AG04449 (cell line): ENCODE measurements around the gene ITGAX.

Experiments used
- CTCF ChIA-PET: fragments of 350-600 bp; formaldehyde crosslinking; extraction: SDS; loops from one replicate; lab custom pipeline; 2021; ENCODE audit warnings: antibody characterized with exemption; lab: Yijun Ruan, JAX
- POLR2A ChIA-PET: fragments of 400-600, 350-600 bp; formaldehyde crosslinking; extraction: SDS; loops from one replicate; lab custom pipeline; 2020; ENCODE audit warnings: antibody characterized with exemption, inconsistent platforms; lab: Yijun Ruan, JAX
- DNase-seq: peaks from one replicate; pipeline ENCODE4 v3.0.0-alpha.2; 2010; ENCODE audit warnings: low read depth, low spot score
- H3K4me3 ChIP-seq: 2 replicates; pipeline ENCODE4 v1.5.1; 2011; ENCODE audit warnings: low read depth, mild to moderate bottlenecking, control low read depth, low read length
- CTCF ChIP-seq: IDR thresholded peaks from one replicate; pipeline ENCODE4 v1.5.1; 2011; ENCODE audit warnings: mild to moderate bottlenecking, moderate library complexity, low read length, control low read depth, inconsistent platforms; ENCODE audit not compliant: insufficient read depth; ENCODE audit errors: missing control alignments

Gene ITGAX

DNA sequence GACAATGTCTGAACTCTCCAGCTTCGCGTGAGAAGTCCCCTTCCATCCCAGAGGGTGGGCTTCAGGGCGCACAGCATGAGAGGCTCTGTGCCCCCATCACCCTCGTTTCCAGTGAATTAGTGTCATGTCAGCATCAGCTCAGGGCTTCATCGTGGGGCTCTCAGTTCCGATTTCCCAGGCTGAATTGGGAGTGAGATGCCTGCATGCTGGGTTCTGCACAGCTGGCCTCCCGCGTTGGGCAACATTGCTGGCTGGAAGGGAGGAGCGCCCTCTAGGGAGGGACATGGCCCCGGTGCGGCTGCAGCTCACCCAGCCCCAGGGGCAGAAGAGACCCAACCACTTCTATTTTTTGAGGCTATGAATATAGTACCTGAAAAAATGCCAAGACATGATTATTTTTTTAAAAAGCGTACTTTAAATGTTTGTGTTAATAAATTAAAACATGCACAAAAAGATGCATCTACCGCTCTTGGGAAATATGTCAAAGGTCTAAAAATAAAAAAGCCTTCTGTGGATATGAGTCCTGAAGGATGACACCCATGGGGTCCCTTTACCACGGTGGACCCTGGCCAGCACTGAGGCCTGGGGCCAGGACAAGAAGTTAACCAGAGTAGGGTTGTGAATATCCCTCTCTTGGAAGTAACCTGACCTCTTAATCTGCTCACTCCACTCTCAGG is 27.6 kb downstream of the ITGAX start:
- ChIA-PET CTCF (interaction anchor here (0.7 to 1.4 kb wide), 6 partner anchors 9 to 429 kb away, joined by 3 to 4 read pairs (median 3); no protein-coding TSS in a partner anchor), POLR2A (no interaction called here)
- H3K4me3 ChIP-seq = no peak overlapping the region
- DNase-seq = no peak
- TF ChIP-seq CTCF = peak; percentile 76

GRCh38 chr16:31385680-31386079 is 30.7 kb downstream of the ITGAX start:
- TF ChIP-seq CTCF = no peak
- CTCF ChIA-PET = interaction anchor here (0.7 kb wide), 1 partner anchor 114 kb away, joined by 3 read pairs; no protein-coding TSS in a partner anchor
- POLR2A ChIA-PET = interaction anchor here (0.6 to 1.0 kb wide), 3 partner anchors 17 to 203 kb away, joined by 3 to 5 read pairs (median 4); partner anchors contain the start of gene ZNF843
- H3K4me3 ChIP-seq = no peak overlapping the region
- DNase-seq = no peak

DNA sequence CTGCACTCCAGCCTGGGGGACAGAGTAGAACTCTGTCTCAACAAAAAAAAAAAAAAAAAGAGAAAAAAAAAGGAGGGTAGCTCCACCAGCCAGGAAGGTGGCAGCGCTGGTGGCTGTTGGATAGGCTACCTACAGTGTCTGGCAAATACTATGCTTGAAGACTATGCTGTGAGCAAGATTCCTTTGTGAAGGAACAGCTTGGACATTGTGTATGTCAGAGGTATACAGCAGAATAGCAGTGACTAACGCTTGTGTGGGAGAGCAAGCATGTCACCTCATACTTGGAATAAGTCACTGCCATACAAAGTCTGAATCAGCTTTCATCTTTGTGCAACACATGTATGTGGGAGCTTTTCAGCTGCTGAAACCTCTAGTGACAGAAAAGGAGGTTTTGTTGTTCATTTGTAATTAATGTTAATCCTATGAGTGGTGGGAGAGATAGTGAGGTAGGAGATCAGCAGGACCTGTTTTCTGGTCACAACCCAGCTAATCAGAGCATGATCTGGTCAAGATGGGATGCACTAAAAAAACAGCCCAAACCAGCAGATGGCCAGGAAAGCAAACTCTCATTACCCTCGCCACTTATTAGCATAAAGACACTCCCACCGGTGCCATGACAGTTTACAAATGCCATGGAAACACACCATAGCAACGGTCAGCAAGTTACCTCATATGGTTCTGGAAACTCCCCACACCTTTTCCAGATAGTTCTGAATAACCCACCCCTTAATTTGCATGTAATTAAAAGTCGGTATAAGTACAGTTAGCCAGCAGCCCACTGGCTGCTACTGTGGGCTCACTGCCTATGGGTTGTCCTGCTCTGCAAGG is 31.4 kb downstream of the ITGAX start:
- POLR2A ChIA-PET = interaction anchor here (0.6 to 1.0 kb wide), 3 partner anchors 16 to 204 kb away, joined by 3 to 5 read pairs (median 4); partner anchors contain the start of gene ZNF843

GRCh38 chr16:31388535-31388934 is 33.6 kb downstream of the ITGAX start:
- CTCF ChIA-PET = no interaction called here
- POLR2A ChIA-PET = no interaction called here

More for the DNA sequence above, 31.4 kb downstream of the ITGAX start:
- no peak for TF ChIP-seq CTCF
- CTCF ChIA-PET = interaction anchor here (0.7 kb wide), 1 partner anchor 21 kb away, joined by 3 read pairs; no protein-coding TSS in a partner anchor
- DNase-seq = no peak
- no peak overlapping the region for H3K4me3 ChIP-seq

DNA sequence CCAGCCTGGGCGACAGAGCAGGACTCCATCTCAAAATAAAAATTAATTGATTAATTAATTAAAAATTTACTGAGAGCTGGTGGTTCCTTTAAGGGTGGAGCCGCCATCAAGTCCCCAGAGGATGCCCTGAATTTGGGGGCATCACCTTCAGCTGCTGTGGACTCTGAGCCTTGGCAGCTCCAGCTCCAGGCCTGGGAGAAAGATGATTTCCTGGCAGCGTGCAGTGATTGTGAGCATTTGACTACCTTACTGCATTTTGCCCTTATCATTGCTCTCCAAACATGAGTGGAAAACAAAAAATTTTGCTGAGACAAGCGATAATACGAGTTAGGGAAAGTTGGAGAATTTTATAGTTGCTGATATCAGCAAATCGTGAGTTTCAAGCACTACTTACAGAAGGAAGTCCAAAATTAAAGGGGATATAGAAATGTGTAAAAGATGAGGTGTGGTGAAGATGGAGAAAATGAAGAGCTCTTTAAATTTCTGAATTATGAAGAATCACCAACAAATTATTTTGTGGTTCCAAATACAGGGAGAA is 35.6 kb downstream of the ITGAX start:
- POLR2A ChIA-PET = no interaction called here

More at GRCh38 chr16:31388535-31388934, 33.6 kb downstream of the ITGAX start:
- no peak for TF ChIP-seq CTCF
- H3K4me3 ChIP-seq = no peak overlapping the region
- no peak for DNase-seq

More for the DNA sequence above, 35.6 kb downstream of the ITGAX start:
- CTCF ChIA-PET = interaction anchor here (1.5 kb wide), 1 partner anchor 15 kb away, joined by 3 read pairs; no protein-coding TSS in a partner anchor
- H3K4me3 ChIP-seq = no peak overlapping the region
- TF ChIP-seq CTCF = no peak
- DNase-seq = no peak
